Mesendoderm (in vitro differentiated cells): ENCODE data around the gene IMP3.
"Not testable (repeated sequence)": the region's sequence is repeated elsewhere in the genome, so short reads cannot be mapped to it uniquely, and the experiment has no call there.

Experiments used
- DNase-seq: peaks from one replicate; pipeline ENCODE4 v3.0.0; 2013
- H2AK5ac ChIP-seq: 2 replicates; pipeline ENCODE4 v1.6.1; 2013; ENCODE audit warnings: low read length, inconsistent platforms
- H2BK120ac ChIP-seq: 2 replicates; pipeline ENCODE4 v1.6.1; 2013; ENCODE audit warnings: low read depth, mild to moderate bottlenecking, low read length, moderate library complexity, mixed read lengths
- H2BK15ac ChIP-seq: replicated peaks from 2 replicates; pipeline ENCODE4 v1.6.1; 2013; ENCODE audit warnings: low read depth, mild to moderate bottlenecking, moderate library complexity
- H2BK5ac ChIP-seq: 2 replicates; pipeline ENCODE4 v1.6.1; 2013; ENCODE audit warnings: low read length, inconsistent platforms
- H3K18ac ChIP-seq: 2 replicates; pipeline ENCODE4 v1.6.1; 2013; ENCODE audit warnings: mild to moderate bottlenecking, low read length, mixed read lengths
- H3K23ac ChIP-seq: one replicate; pipeline ENCODE4 v1.6.1; 2013; ENCODE audit warnings: low read length
- H3K27ac ChIP-seq: 2 replicates; pipeline ENCODE4 v1.5.1; 2013; ENCODE audit warnings: low read depth, mild to moderate bottlenecking, inconsistent platforms, low read length, moderate library complexity
- H3K27me3 ChIP-seq: 2 replicates; pipeline ENCODE4 v1.6.1; 2013; ENCODE audit warnings: low read length, control low read depth, mild to moderate bottlenecking, inconsistent platforms; ENCODE audit not compliant: insufficient read depth, poor library complexity
- H3K36me3 ChIP-seq: 2 replicates; pipeline ENCODE4 v1.6.1; 2013; ENCODE audit warnings: low read length, inconsistent platforms; ENCODE audit not compliant: control insufficient read depth, insufficient read depth
- H3K4ac ChIP-seq: one replicate; pipeline ENCODE4 v1.6.1; 2013; ENCODE audit warnings: low read depth, mild to moderate bottlenecking, low read length, moderate library complexity
- H3K4me1 ChIP-seq: 2 replicates; pipeline ENCODE4 v1.6.1; 2013; ENCODE audit warnings: low read depth, low read length, inconsistent platforms; ENCODE audit not compliant: control insufficient read depth
- H3K4me2 ChIP-seq: 2 replicates; pipeline ENCODE4 v1.6.1; 2013; ENCODE audit warnings: low read length
- H3K4me3 ChIP-seq: 2 replicates; pipeline ENCODE4 v1.5.1; 2013; ENCODE audit warnings: mild to moderate bottlenecking, low read length
- H3K56ac ChIP-seq: one replicate; pipeline ENCODE4 v1.6.1; 2013; ENCODE audit warnings: low read length
- H3K79me1 ChIP-seq: 2 replicates; pipeline ENCODE4 v1.6.1; 2013; ENCODE audit warnings: low read length, inconsistent platforms
- H3K79me2 ChIP-seq: 2 replicates; pipeline ENCODE4 v1.6.1; 2013; ENCODE audit warnings: mild to moderate bottlenecking, low read length; ENCODE audit not compliant: control insufficient read depth, insufficient read depth
- H3K9ac ChIP-seq: 2 replicates; pipeline ENCODE4 v1.6.1; 2013; ENCODE audit warnings: low read length, inconsistent platforms
- H4K5ac ChIP-seq: one replicate; pipeline ENCODE4 v1.6.1; 2013; ENCODE audit warnings: low read length
- H4K8ac ChIP-seq: one replicate; pipeline ENCODE4 v1.6.1; 2013; ENCODE audit warnings: low read depth, mild to moderate bottlenecking, control low read depth, low read length, moderate library complexity
- WGBS: extraction: QIAGEN DNeasy Blood & Tissue Kit; methylation state at CpG from one replicate; pipeline ENCODE4 v1.1.7; 2013; ENCODE audit warnings: low lambda C conversion rate, missing lambda C conversion rate; ENCODE audit not compliant: insufficient coverage; ENCODE audit errors: extremely low coverage; 5-methylcytosine and 5-hydroxymethylcytosine counted together

The IMP3 gene

GRCh38 chr15:75686212-75686642 is 46.2 kb upstream of the IMP3 start:
- H2BK5ac ChIP-seq, H3K27ac ChIP-seq, H3K4me1 ChIP-seq, H3K79me2 ChIP-seq, H3K36me3 ChIP-seq, H4K8ac ChIP-seq, H2BK120ac ChIP-seq, H3K18ac ChIP-seq, H2AK5ac ChIP-seq, H3K4me2 ChIP-seq, H2BK15ac ChIP-seq, H3K56ac ChIP-seq, H3K23ac ChIP-seq, H3K4me3 ChIP-seq, H3K79me1 ChIP-seq, H3K4ac ChIP-seq, H3K9ac ChIP-seq, H3K27me3 ChIP-seq, H4K5ac ChIP-seq: not testable (repeated sequence)
- no CpG with 5 or more reads among the region's 14 CpGs for WGBS
- peak; percentile 81 for DNase-seq

- Histone ChIP-seq H3K27ac (no peak overlapping the region), H3K27me3 (no peaks in the 10 kb centered on the region), H4K5ac (no peak overlapping the region), H3K4me3 (no peak overlapping the region), H3K18ac (no peak overlapping the region), H3K23ac (no peak overlapping the region), H3K79me1 (no peaks in the 10 kb centered on the region), H2BK5ac (no peak overlapping the region), H2BK120ac (no peak overlapping the region), H3K79me2 (no peaks in the 10 kb centered on the region), H3K4me1 (no peaks in the 10 kb centered on the region), H4K8ac (no peak overlapping the region), H3K4ac (no peak overlapping the region), H3K9ac (no peak overlapping the region), H3K56ac (no peak overlapping the region), H2AK5ac (no peak overlapping the region), H3K4me2 (no peak overlapping the region), H3K36me3 (no peaks in the 10 kb centered on the region), H2BK15ac (no peak overlapping the region)
- DNase-seq = no peak
- no CpG with 5 or more reads among the region's 12 CpGs for WGBS
Observed at GRCh38 chr15:75685195-75685594, 45.2 kb upstream of the IMP3 start.

- H3K4me3 ChIP-seq = no peak overlapping the region
- H3K79me1 ChIP-seq = no peaks in the 10 kb centered on the region
- peak; percentile 53 for DNase-seq
- H2AK5ac ChIP-seq = no peak overlapping the region
- no peak overlapping the region for H3K4ac ChIP-seq
- no peak overlapping the region for H3K9ac ChIP-seq
- no peak overlapping the region for H2BK120ac ChIP-seq
- no peaks in the 10 kb centered on the region for H3K36me3 ChIP-seq
- H3K23ac ChIP-seq = no peak overlapping the region
- H3K27me3 ChIP-seq = no peaks in the 10 kb centered on the region
- WGBS = no CpG with 5 or more reads among the region's 10 CpGs
- no peak overlapping the region for H2BK15ac ChIP-seq
- no peak overlapping the region for H3K27ac ChIP-seq
- H2BK5ac ChIP-seq = no peak overlapping the region
- no peak overlapping the region for H3K56ac ChIP-seq
- no peak overlapping the region for H3K4me2 ChIP-seq
- no peak overlapping the region for H4K8ac ChIP-seq
- H3K18ac ChIP-seq = no peak overlapping the region
- H3K4me1 ChIP-seq = no peaks in the 10 kb centered on the region
- no peaks in the 10 kb centered on the region for H3K79me2 ChIP-seq
- no peak overlapping the region for H4K5ac ChIP-seq
Observed at GRCh38 chr15:75684648-75685047, 44.6 kb upstream of the IMP3 start.

GRCh38 chr15:75683646-75684312 is 43.8 kb upstream of the IMP3 start:
- H2BK120ac ChIP-seq, H3K36me3 ChIP-seq, H3K27ac ChIP-seq, H3K9ac ChIP-seq, H3K4me2 ChIP-seq, H2BK15ac ChIP-seq, H3K4ac ChIP-seq, H4K5ac ChIP-seq, H2BK5ac ChIP-seq, H4K8ac ChIP-seq, H3K79me2 ChIP-seq, H3K23ac ChIP-seq, H2AK5ac ChIP-seq, H3K79me1 ChIP-seq, H3K4me1 ChIP-seq, H3K4me3 ChIP-seq, H3K18ac ChIP-seq, H3K27me3 ChIP-seq: not testable (repeated sequence)
- peak; percentile 88 for DNase-seq
- H3K56ac ChIP-seq = peak overlapping the region; percentile 60
- no CpG with 5 or more reads among the region's 14 CpGs for WGBS

- H3K18ac ChIP-seq = no peak overlapping the region
- H2BK5ac ChIP-seq = no peak overlapping the region
- H3K9ac ChIP-seq = no peak overlapping the region
- no peaks in the 10 kb centered on the region for H3K27me3 ChIP-seq
- H2BK120ac ChIP-seq = no peak overlapping the region
- H3K4me1 ChIP-seq = no peaks in the 10 kb centered on the region
- no peak overlapping the region for H3K27ac ChIP-seq
- no peaks in the 10 kb centered on the region for H3K36me3 ChIP-seq
- no peak overlapping the region for H2AK5ac ChIP-seq
- no CpG with 5 or more reads among the region's 40 CpGs for WGBS
- no peak overlapping the region for H3K4ac ChIP-seq
- no peak overlapping the region for H2BK15ac ChIP-seq
- H3K79me1 ChIP-seq = no peaks in the 10 kb centered on the region
- H3K56ac ChIP-seq = no peak overlapping the region
- H4K5ac ChIP-seq = no peak overlapping the region
- no peak overlapping the region for H3K4me2 ChIP-seq
- H3K79me2 ChIP-seq = no peaks in the 10 kb centered on the region
- H3K4me3 ChIP-seq = no peak overlapping the region
- no peak overlapping the region for H4K8ac ChIP-seq
- no peak overlapping the region for H3K23ac ChIP-seq
- DNase-seq = no peak
Observed at GRCh38 chr15:75682181-75683135, 42.4 kb upstream of the IMP3 start.
